ENCODE data around the gene PI4KA.

GRCh38 chr22:20885557-20886323, 27.1 kb upstream of the PI4KA start:
- TF ChIP-seq CTCF (IDR thresholded peaks at IDR 0.05; ENCODE audit: low read depth, low read length, missing input control) (peak; percentile 85), YY1 (IDR thresholded peaks at IDR 0.05) (peak; percentile 63), GABPA (IDR thresholded peaks at IDR 0.05 in 1 of 2, conservative IDR thresholded peaks at IDR 0.05 in 1 of 2) (no peak), RAD21 (IDR thresholded peaks at IDR 0.05) (peak; percentile 89 to 90), ZBTB33 (IDR thresholded peaks at IDR 0.05) (peak; percentile 36)

Measured in liver (tissue), 3 donors.